Breast epithelium (tissue), 4 donors: ENCODE measurements around the gene GRIK1. TPM values are rescaled to one million over a fixed set of nuclear protein-coding genes. Genes with fewer than 3 reads are reported as not detected.

ENCODE experiments used
- DNase-seq, 2 donors: peaks; one replicate each; pipeline ENCODE4 v3.0.0-alpha.2; 2019; ENCODE audit warnings: low spot score in 2 of 2
- H3K27ac ChIP-seq, 2 donors: fragments of 200-600 bp; sonication (generic) in 1 of 2; one replicate each; pipeline ENCODE4 v1.5.1; 2016 to 2019; ENCODE audit warnings: mild to moderate bottlenecking in 1 of 2
- H3K27me3 ChIP-seq, 2 donors: fragments of 200-600 bp; sonication (generic) in 1 of 2; one replicate each; pipeline versions ENCODE4 v1.5.1 to v1.6.0; 2017 to 2019; ENCODE audit warnings: control low read depth in 1 of 2, mild to moderate bottlenecking in 1 of 2
- H3K36me3 ChIP-seq: fragments of 200-600 bp; one replicate; pipeline ENCODE4 v1.5.1; 2019
- H3K4me1 ChIP-seq, 2 donors: fragments of 200-600 bp; sonication (generic); one replicate each; pipeline ENCODE4 v1.5.1; 2016 to 2019; ENCODE audit warnings: control low read depth in 1 of 2
- H3K4me3 ChIP-seq, 3 donors: fragments of 200-600 bp; sonication (generic); 1 replicate in 2 of 3; 2 replicates in 1 of 3; pipeline ENCODE4 v1.5.1; 2016 to 2019; ENCODE audit warnings: mild to moderate bottlenecking in 3 of 3, moderate library complexity in 2 of 3
- H3K9me3 ChIP-seq, 2 donors: fragments of 200-600 bp; sonication (generic) in 1 of 2; one replicate each; pipeline ENCODE4 v1.5.1; 2016 to 2019; ENCODE audit warnings: control low read depth in 1 of 2
- POLR2A ChIP-seq: fragments of 450-650 bp; IDR thresholded peaks from one replicate; pipeline ENCODE4 v1.6.1; 2016; ENCODE audit warnings: antibody characterized with exemption, mild to moderate bottlenecking, moderate library complexity
- POLR2AphosphoS5 ChIP-seq, 3 donors: sonication (generic); formaldehyde crosslinking; IDR thresholded peaks; one replicate each; pipeline ENCODE4 v1.6.1; 2017; ENCODE audit warnings: antibody characterized with exemption in 3 of 3
- intact Hi-C: fragments of 100-400 bp; cut with DNase I; formaldehyde crosslinking; loops from one replicate; pipeline ENCODE4 v1.15.1; 2023; ENCODE audit warnings: low total_unique reads
- total RNA-seq, 3 donors: library from RNA; depleted of rRNA; stranded (reverse); fragments of >200 nt; gene quantifications; one replicate each; pipeline ENCODE4 v1.1.0, GENCODE V29; 2016
- TF ChIP-seq, protein P1 (sequence below), 3 donors: fragments of 450-650 bp; IDR thresholded peaks; one replicate each; pipeline ENCODE4 v1.5.1; 2016 to 2017; ENCODE audit warnings: antibody characterized with exemption in 3 of 3, mild to moderate bottlenecking in 3 of 3, moderate library complexity in 3 of 3

The GRIK1 gene
- total RNA-seq, 3 donors from 2014 or later, result 0.33 to 1.3 TPM; not detected in 1

DNA sequence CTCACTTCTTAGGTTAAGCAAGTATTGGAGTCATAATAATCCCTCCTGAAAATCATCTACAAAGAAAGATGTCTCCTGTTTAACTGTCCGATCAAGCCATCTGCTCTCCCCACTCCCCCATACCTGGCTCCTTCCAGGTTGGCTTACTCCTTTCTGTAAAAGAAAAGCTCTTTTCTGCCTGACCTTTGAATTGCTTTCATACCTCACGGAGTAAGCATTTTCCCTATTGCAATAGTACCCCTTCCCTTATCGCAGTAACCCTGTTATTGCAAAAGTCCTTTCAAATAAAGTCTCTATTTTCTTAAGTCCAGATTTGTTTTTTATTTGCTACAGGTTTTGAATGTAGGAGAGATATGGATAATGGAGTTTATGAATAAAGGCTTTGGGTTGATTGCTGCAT is 150.4 kb downstream of the GRIK1 start:
- Histone ChIP-seq H3K27me3 (no peaks in the 10 kb centered on the region), H3K9me3 (no peaks in the 10 kb centered on the region), H3K4me3 (no peak overlapping the region), H3K4me1 (no peaks in the 10 kb centered on the region), H3K27ac (no peak overlapping the region), H3K36me3 (no peaks in the 10 kb centered on the region)
- TF ChIP-seq POLR2A (no peak), POLR2AphosphoS5 (IDR thresholded peaks at IDR 0.05) (no peak)
- TF ChIP-seq, protein P1, sequence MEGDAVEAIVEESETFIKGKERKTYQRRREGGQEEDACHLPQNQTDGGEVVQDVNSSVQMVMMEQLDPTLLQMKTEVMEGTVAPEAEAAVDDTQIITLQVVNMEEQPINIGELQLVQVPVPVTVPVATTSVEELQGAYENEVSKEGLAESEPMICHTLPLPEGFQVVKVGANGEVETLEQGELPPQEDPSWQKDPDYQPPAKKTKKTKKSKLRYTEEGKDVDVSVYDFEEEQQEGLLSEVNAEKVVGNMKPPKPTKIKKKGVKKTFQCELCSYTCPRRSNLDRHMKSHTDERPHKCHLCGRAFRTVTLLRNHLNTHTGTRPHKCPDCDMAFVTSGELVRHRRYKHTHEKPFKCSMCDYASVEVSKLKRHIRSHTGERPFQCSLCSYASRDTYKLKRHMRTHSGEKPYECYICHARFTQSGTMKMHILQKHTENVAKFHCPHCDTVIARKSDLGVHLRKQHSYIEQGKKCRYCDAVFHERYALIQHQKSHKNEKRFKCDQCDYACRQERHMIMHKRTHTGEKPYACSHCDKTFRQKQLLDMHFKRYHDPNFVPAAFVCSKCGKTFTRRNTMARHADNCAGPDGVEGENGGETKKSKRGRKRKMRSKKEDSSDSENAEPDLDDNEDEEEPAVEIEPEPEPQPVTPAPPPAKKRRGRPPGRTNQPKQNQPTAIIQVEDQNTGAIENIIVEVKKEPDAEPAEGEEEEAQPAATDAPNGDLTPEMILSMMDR (IDR thresholded peaks at IDR 0.05), result no peak
- intact Hi-C loops, result no loop called here
- DNase-seq, result no peak

DNA sequence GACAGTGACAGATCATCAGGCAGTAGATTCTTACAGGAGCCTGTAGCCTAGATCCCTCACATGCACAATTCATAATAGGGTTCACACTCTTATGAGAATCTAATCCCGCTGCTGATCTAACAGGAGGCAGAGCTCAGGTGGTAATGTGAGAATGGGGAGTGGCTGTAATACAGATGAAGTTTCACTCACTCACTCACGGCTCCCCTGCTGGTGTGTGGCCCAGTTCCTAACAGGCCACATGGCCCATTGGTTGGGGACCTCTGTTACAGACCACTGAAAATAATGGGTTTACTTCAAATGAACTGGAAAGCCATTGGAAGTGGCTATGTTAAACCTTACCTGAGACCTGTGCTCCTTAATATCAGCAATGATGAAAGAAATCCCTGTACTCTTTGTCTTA is 151.0 kb downstream of the GRIK1 start:
- Histone ChIP-seq H3K4me1 (no peaks in the 10 kb centered on the region), H3K9me3 (no peaks in the 10 kb centered on the region), H3K36me3 (no peaks in the 10 kb centered on the region), H3K27me3 (no peaks in the 10 kb centered on the region), H3K4me3 (no peak overlapping the region), H3K27ac (no peak overlapping the region)
- TF ChIP-seq POLR2A (no peak), POLR2AphosphoS5 (IDR thresholded peaks at IDR 0.05) (no peak)
- TF ChIP-seq, protein P1 (IDR thresholded peaks at IDR 0.05), result no peak
- intact Hi-C loops, result no loop called here
- DNase-seq, result no peak

DNA sequence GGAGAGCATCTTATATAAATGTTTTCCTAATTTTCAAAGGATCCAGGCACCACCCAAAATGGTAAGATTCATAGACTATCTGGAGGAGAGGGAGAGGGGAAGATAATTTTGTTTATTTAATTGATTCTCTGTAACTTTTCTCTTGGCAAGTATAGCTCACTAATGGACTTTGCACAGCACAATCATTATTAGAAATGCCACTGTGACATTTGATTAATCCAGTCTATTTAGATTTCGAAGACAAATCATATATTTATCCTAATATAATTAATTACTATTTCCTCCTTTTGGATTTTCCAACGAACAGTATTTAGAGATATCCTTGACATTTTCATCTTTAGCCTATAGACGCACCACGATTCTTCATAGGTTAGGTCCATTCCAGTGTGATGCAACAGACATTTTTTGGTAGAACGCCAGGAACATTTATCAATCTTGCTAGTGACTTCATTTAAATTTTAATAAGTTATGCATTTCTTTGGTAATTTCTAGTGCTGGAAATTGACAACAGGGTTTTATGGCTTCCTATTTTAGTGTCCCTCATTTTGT is 152.4 kb downstream of the GRIK1 start:
- TF ChIP-seq POLR2A, result no peak
- TF ChIP-seq POLR2AphosphoS5 (IDR thresholded peaks at IDR 0.05), result no peak
- TF ChIP-seq, protein P1 (IDR thresholded peaks at IDR 0.05), result no peak
- Histone ChIP-seq H3K27me3 (no peaks in the 10 kb centered on the region), H3K4me3 (no peak overlapping the region), H3K36me3 (no peaks in the 10 kb centered on the region), H3K9me3 (no peaks in the 10 kb centered on the region), H3K27ac (no peak overlapping the region), H3K4me1 (no peaks in the 10 kb centered on the region)
- intact Hi-C loops, result no loop called here
- no peak for DNase-seq

DNA sequence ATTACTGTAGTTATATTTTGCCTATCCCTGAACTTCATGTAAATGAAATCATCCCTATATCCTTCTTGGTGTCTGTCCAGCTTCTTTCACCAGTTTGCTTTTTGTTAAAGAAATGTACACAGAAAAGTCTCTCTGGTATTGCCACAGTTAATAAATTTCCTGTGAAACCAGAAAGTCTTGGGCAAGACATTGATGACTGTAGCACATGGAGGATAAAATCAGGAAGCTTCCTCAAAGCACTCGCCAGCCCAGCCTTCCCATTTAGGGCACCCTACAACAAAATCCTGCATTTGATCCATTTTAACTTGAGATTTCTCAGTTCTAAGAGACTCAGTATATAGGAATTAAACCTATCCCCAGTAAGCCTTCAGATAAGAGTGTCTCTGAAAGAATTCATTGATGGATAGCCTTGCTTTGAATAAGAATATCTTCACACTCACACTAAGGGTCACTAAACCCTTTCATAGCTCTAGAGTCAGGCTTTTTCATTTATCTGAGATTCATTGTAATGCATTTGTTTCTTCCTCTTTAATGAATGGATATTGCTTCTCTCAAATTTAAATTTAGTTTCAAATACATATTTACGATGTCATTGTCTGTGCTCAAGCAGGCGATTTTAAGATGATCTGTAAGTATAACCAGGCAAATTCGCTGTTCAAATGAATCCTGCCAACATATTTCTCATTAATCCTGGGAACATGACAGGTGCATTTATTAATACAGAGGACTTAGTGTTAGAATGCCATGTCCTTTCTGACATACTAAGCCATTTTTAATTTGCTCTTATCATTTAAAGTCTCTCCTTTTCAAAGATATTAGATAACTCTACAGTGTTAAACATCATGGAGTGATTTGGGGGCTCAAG is 153.1 kb downstream of the GRIK1 start:
- no peaks in the 10 kb centered on the region for H3K36me3 ChIP-seq
- H3K4me1 ChIP-seq, result no peaks in the 10 kb centered on the region
- DNase-seq, result no peak
- H3K9me3 ChIP-seq, result no peaks in the 10 kb centered on the region
- H3K4me3 ChIP-seq, result no peak overlapping the region
- TF ChIP-seq, protein P1 (IDR thresholded peaks at IDR 0.05), result no peak
- TF ChIP-seq POLR2A, result no peak
- TF ChIP-seq POLR2AphosphoS5 (IDR thresholded peaks at IDR 0.05), result no peak
- intact Hi-C loops, result no loop called here
- no peaks in the 10 kb centered on the region for H3K27me3 ChIP-seq
- no peak overlapping the region for H3K27ac ChIP-seq

DNA sequence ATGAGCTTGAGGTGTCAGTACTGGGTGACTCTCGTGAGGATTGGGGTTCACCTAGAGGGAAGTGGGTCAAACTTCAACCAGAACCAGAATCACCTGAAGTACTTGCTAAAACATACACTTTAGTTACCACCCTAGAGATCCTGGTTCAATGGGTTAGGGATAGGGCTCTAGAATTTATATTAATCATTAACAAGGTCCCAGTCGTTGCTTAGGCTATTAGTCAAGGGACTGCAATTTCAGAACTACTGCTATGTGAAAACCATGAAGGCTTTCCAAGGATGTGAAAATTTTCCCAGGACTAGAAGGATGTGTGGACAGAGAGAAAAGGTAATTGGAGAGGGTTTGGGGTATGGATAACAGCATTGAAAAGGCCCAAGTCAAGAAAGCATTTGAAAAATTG is 162.6 kb downstream of the GRIK1 start:
- TF ChIP-seq, protein P1 (IDR thresholded peaks at IDR 0.05), result no peak
- H3K27me3 ChIP-seq, result no peaks in the 10 kb centered on the region
- no peak for DNase-seq
- no peaks in the 10 kb centered on the region for H3K4me1 ChIP-seq
- H3K36me3 ChIP-seq, result no peaks in the 10 kb centered on the region
- no peaks in the 10 kb centered on the region for H3K9me3 ChIP-seq
- intact Hi-C loops, result no loop called here
- no peak overlapping the region for H3K4me3 ChIP-seq
- H3K27ac ChIP-seq, result no peak overlapping the region
